Tibial artery (tissue), 4 donors: Measurements from ENCODE around the gene PHKB.

Experiments used
- DNase-seq, 2 donors: peaks; one replicate each; pipeline ENCODE4 v3.0.0-alpha.2; 2019
- H3K27ac ChIP-seq, 2 donors: fragments of 200-600 bp; sonication (generic) in 1 of 2; 1 replicate in 1 of 2; 2 replicates in 1 of 2; pipeline ENCODE4 v1.5.1; 2018 to 2019; ENCODE audit warnings: mild to moderate bottlenecking in 1 of 2
- H3K27me3 ChIP-seq, 2 donors: fragments of 200-600 bp; sonication (generic) in 1 of 2; one replicate each; pipeline versions ENCODE4 v1.5.1 to v1.6.0; 2016 to 2019
- H3K36me3 ChIP-seq, 3 donors: fragments of 200-600 bp; sonication (generic) in 2 of 3; one replicate each; pipeline ENCODE4 v1.5.1; 2016 to 2019; ENCODE audit warnings: mild to moderate bottlenecking in 2 of 3
- H3K4me1 ChIP-seq, 4 donors: fragments of 200-600 bp; sonication (generic) in 2 of 4; 1 replicate in 3 of 4; 2 replicates in 1 of 4; pipeline ENCODE4 v1.5.1; 2016 to 2019
- H3K4me3 ChIP-seq, 2 donors: fragments of 200-600 bp; sonication (generic) in 1 of 2; 1 replicate in 1 of 2; 2 replicates in 1 of 2; pipeline ENCODE4 v1.5.1; 2018 to 2019; ENCODE audit warnings: mild to moderate bottlenecking in 2 of 2
- H3K9me3 ChIP-seq, 3 donors: fragments of 200-600 bp; sonication (generic) in 1 of 3; one replicate each; pipeline ENCODE4 v1.5.1; 2016 to 2019
- intact Hi-C: fragments of 100-400 bp; cut with DNase I; formaldehyde crosslinking; loops from one replicate; pipeline ENCODE4 v1.15.0; 2023; ENCODE audit warnings: low total_unique reads
- TF ChIP-seq, protein P1 (sequence below), 2 experiments: fragments of 200-600 bp in 1 of 2; fragments of 450-650 bp in 1 of 2; IDR thresholded peaks; one replicate each; pipeline ENCODE4 v1.5.1; 2017 to 2019; ENCODE audit warnings: antibody characterized with exemption in 2 of 2, mild to moderate bottlenecking in 1 of 2, moderate library complexity in 1 of 2

Gene PHKB

GRCh38 chr16:47657977-47658376 is 196.8 kb downstream of the PHKB start:
- intact Hi-C loops = no loop called here
- Histone ChIP-seq H3K4me3 (no peak overlapping the region), H3K4me1 (no peaks in the 10 kb centered on the region), H3K9me3 (no peaks in the 10 kb centered on the region), H3K27me3 (no peaks in the 10 kb centered on the region), H3K27ac (no peak overlapping the region), H3K36me3 (peaks cover 37 to 52% (median 42%) of the 10 kb centered on the region in 3 donors)
- DNase-seq = no peak
- TF ChIP-seq, protein P1, sequence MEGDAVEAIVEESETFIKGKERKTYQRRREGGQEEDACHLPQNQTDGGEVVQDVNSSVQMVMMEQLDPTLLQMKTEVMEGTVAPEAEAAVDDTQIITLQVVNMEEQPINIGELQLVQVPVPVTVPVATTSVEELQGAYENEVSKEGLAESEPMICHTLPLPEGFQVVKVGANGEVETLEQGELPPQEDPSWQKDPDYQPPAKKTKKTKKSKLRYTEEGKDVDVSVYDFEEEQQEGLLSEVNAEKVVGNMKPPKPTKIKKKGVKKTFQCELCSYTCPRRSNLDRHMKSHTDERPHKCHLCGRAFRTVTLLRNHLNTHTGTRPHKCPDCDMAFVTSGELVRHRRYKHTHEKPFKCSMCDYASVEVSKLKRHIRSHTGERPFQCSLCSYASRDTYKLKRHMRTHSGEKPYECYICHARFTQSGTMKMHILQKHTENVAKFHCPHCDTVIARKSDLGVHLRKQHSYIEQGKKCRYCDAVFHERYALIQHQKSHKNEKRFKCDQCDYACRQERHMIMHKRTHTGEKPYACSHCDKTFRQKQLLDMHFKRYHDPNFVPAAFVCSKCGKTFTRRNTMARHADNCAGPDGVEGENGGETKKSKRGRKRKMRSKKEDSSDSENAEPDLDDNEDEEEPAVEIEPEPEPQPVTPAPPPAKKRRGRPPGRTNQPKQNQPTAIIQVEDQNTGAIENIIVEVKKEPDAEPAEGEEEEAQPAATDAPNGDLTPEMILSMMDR (IDR thresholded peaks at IDR 0.05) = no peak

- no peak for DNase-seq
- H3K4me1 ChIP-seq = no peaks in the 10 kb centered on the region
- H3K36me3 ChIP-seq = peaks cover 30 to 42% (median 40%) of the 10 kb centered on the region in 3 donors
- no peaks in the 10 kb centered on the region for H3K9me3 ChIP-seq
- no peaks in the 10 kb centered on the region for H3K27me3 ChIP-seq
- intact Hi-C loops = no loop called here
- no peak overlapping the region for H3K4me3 ChIP-seq
- TF ChIP-seq, protein P1 (IDR thresholded peaks at IDR 0.05) = no peak
- no peak overlapping the region for H3K27ac ChIP-seq
Measured at GRCh38 chr16:47660540-47660939, 199.4 kb downstream of the PHKB start.

DNA sequence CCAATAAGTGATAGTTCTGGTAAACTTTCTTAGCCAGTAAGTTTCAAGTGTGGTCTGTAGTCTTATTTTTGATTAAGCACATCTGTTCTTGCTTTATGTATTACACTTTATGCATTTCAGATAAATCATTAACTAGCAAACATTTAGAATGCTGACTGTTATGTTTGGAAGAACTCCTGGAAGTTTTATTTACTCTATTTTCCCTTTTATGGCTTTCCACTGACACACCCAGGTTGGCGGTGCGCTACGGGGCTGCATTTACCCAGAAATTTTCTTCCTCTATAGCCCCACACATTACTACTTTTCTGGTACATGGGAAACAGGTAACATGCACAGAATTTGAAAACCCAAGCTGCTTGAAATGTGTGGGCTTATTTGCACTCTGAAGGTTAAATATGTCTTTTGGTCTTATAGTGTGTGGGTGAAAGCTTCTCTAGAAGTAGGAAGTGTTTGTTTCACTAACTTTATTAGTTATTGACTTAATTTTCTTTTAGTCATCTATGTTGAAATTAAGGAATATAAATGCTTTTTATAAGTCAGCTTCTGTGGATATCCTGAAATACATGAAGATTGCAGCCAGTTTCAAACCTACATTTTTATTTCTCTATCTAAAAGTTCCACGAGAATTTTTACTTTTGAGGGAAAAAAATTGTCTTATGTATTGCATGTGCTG is 203.7 kb downstream of the PHKB start:
- no peak for DNase-seq
- intact Hi-C loops = no loop called here
- no peak overlapping the region for H3K4me3 ChIP-seq
- TF ChIP-seq, protein P1 (IDR thresholded peaks at IDR 0.05) = no peak
- no peaks in the 10 kb centered on the region for H3K27me3 ChIP-seq
- no peaks in the 10 kb centered on the region for H3K4me1 ChIP-seq
- no peak overlapping the region for H3K27ac ChIP-seq
- H3K9me3 ChIP-seq = no peaks in the 10 kb centered on the region
- H3K36me3 ChIP-seq = peaks cover 44 to 56% (median 55%) of the 10 kb centered on the region in 3 donors

DNA sequence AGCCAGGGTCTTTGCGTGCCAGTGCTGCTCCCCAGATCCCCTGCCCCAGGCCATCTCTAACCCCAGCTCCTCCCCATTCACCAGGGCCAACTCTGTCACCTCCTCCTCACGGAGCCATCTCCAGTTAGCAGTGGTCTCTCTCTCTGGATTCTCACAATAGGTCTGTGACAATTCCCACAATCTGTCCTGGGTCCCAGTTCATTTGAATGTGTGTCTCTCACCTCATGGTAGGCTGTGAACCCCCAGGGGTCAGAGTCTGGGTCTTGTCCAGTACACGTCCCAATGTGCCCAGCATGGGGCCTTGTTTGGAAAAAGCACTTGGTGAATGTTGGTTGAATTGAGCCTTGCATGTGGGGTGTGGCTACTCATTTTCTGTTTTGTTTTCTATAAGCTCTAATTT is 205.3 kb downstream of the PHKB start:
- Histone ChIP-seq H3K4me3 (no peak overlapping the region), H3K36me3 (peaks cover 29 to 45% (median 45%) of the 10 kb centered on the region in 3 donors), H3K27me3 (no peaks in the 10 kb centered on the region), H3K27ac (no peak overlapping the region), H3K4me1 (no peaks in the 10 kb centered on the region), H3K9me3 (no peaks in the 10 kb centered on the region)
- intact Hi-C loops = no loop called here
- DNase-seq = no peak
- TF ChIP-seq, protein P1 (IDR thresholded peaks at IDR 0.05) = no peak

GRCh38 chr16:47667956-47668355 is 206.8 kb downstream of the PHKB start:
- no peaks in the 10 kb centered on the region for H3K27me3 ChIP-seq
- H3K9me3 ChIP-seq = no peaks in the 10 kb centered on the region
- H3K4me1 ChIP-seq = no peaks in the 10 kb centered on the region
- intact Hi-C loops = no loop called here
- no peak overlapping the region for H3K4me3 ChIP-seq
- H3K36me3 ChIP-seq = peaks cover 17 to 38% (median 36%) of the 10 kb centered on the region in 3 donors
- no peak overlapping the region for H3K27ac ChIP-seq
- TF ChIP-seq, protein P1 (IDR thresholded peaks at IDR 0.05) = no peak
- DNase-seq = no peak
